ENCODE results near the gene SH3TC1. TPM values are rescaled to one million over a fixed set of nuclear protein-coding genes. Genes with fewer than 3 reads are reported as not detected.

The SH3TC1 gene
- 19.3 and 22.5 TPM in 2 replicates for total RNA-seq (2014; rRNA removed; shearing (Covaris generic))

DNA sequence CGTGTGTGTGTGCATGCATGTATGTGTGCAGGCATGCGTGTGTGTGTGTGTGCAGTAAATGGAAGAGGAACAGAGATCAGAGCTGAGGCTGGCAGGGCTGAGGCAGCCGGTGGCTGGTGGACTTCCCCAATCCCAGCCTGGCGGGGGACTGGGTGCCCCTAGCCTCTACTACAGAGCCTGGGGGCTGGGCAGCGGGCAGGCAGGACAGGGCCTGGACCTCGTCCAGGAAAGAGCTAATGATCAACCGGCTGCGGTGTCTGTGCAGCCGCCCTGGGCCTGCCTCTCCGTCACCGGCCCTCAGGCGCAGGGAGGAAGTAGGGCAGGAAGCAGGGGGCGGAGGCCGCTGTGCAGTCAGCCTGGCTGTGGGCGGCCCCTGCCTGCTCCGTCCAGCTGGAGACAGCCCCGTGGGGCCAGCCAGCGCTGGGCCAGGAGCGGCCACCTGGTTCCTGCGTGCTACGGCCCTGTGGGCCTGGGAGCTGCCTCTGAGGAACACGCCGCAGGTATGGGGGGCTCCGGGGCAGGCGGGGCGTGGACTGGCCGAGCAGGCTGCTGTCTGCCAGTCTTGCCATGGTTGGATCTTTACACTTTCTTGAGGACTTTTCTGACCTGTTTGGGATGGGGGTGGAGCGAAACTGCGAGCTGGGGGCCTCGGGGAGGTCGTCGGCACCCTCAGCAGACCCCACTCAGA is at the start of gene SH3TC1:
TSS of gene SH3TC1 (plus strand) at position 385 of the 688 bp plus-strand sequence. CDS start 5,905 bp downstream, outside the sequence.

DNA sequence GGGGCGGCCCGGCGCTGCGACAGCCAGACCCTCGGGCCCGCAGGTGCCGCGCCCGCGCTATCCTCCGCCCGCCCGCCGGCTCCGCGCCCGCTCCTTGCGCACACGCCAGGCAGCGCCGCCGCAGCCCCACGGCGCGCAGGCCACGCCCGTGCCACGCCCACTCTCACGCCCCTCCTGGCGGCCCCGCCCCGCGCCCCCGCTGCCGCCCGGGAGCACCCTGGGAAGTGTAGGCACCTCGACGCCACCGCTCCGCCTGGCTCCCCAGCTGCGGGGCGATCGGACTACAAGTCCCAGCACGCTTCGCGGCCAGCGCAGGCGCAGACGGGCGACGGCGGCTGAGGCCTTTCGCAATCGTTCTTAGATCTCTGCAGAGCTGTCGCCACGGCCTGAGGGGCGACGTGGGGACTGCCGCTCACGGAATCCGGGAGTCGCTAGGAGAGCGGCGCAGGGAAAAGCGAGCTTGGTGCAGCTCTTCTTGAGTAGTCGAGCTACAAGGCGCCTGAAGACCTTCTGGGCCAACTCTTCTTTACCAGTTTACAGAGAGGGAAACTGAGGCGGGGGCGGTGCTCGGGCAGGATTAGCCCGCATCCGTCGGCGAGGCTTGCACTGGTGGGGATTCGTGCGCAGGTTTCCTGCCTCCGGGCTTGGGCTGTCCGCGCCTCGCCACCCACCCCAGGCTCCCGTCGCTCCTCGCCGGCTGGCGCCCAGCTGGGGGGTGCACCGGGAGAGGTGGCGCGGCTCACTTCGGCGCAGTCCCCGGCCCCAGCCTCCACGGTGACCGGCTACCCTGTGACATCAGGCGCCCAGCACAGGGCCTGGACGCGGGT is 40.2 kb upstream of the SH3TC1 start, which contains the start of gene ABLIM2:
TSS of gene ABLIM2 (minus strand) at position 104 of the 827 bp plus-strand sequence. CDS start 124 bp downstream, outside the sequence.

DNA sequence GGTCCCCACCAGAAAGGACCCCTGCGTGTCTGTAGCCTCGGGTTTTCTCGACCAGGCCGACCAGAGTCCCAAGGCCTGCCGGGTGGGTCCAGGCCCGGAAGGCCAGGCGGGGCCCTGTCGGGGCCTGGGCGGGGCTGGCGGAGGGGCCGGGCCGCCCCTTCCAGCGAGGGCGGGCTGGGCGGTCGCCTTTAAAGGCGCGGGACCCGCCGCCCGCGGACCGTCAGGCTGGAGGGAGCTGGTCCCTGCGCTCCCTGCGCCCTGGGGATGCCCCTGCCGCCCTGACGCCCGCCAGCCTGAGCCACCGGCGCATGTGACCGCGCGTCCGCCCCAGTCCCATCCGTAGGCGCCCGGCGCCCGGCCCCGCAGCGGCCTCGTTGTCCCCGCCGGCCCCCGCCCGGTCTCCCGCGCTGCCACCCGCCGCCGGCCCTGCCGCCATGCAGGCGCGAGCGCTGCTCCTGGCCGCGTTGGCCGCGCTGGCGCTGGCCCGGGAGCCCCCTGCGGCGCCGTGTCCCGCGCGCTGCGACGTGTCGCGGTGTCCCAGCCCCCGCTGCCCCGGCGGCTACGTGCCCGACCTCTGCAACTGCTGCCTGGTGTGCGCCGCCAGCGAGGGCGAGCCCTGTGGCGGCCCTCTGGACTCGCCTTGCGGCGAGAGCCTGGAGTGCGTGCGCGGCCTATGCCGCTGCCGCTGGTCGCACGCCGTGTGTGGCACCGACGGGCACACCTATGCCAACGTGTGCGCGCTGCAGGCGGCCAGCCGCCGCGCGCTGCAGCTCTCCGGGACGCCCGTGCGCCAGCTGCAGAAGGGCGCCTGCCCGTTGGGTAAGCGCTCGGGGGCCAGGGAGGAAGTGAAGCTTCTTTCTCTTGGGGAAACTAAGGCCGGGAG is 70.7 kb downstream of the SH3TC1 start, which contains the start of gene HTRA3:
TSS of gene HTRA3 (plus strand) at position 220 of the 883 bp plus-strand sequence. CDS start at position 435, 215 bp downstream.

Other genes with a start within 250 kb of the SH3TC1 start
- gene ABLIM2, start 40.5 kb upstream of the SH3TC1 start, total RNA-seq (2014; rRNA removed; shearing (Covaris generic)) = 0.13 TPM in 1 of 2 replicates, not detected in the other
- gene HTRA3, start 70.5 kb downstream of the SH3TC1 start, total RNA-seq (2014; rRNA removed; shearing (Covaris generic)) = 0.80 and 1.1 TPM in 2 replicates
- gene ACOX3, start 241.4 kb downstream of the SH3TC1 start, total RNA-seq (2014; rRNA removed; shearing (Covaris generic)) = 21.7 and 27.0 TPM in 2 replicates
- gene TRMT44, start 241.5 kb downstream of the SH3TC1 start, total RNA-seq (2014; rRNA removed; shearing (Covaris generic)) = 19.8 and 20.4 TPM in 2 replicates

Measured in A375 (cell line).